ENCODE data around the gene ADM.
"Not testable (repeated sequence)": the region's sequence is repeated elsewhere in the genome, so short reads cannot be mapped to it uniquely, and the experiment has no call there.

ADM gene

DNA sequence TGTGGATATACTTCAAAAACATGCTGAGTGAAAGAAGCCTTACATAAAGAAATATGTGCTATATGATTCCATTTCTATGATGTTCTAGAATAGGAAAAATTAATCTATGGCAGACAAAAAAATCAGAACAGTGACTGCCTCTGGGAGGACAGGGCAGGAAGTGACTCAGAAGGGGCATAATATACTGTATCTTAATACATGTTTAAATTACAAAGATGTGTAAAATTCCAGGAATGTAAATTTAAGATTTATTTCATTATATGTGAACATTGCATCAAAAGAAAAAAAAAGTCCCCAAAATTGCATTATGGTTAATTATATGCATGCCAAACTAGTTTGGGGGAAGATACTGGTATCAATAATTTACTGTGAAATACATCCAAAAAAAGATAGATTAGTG lies 43.1 kb upstream of the ADM start:
- Histone ChIP-seq H3K79me2 (ENCODE audit: insufficient read depth, low read length) (no peaks in the 10 kb centered on the region), H3K9ac (ENCODE audit: low read length) (no peak overlapping the region), H3K4me2 (ENCODE audit: low read depth, low read length, poor library complexity, severe bottlenecking) (no peak overlapping the region), H3K4me3 (ENCODE audit: insufficient read depth, low read length, poor library complexity, severe bottlenecking) (no peak overlapping the region), H3K27ac (ENCODE audit: low read depth, low read length) (no peak overlapping the region), H3K27me3 (ENCODE audit: low read length) (no peaks in the 10 kb centered on the region), H2AFZ (ENCODE audit: low read depth, low read length, severe bottlenecking) (no peak overlapping the region), H3F3A (ENCODE audit: insufficient read depth) (no peaks in the 10 kb centered on the region), H3K36me3 (ENCODE audit: low read length) (no peaks in the 10 kb centered on the region), H4K20me1 (ENCODE audit: low read depth, low read length) (no peaks in the 10 kb centered on the region; the same call in 1 of the 2 replicates), H3K9me3 (ENCODE audit: insufficient read depth, low read length) (no peaks in the 10 kb centered on the region), H3K9me2 (replicated peaks; ENCODE audit: insufficient read depth, low read length) (no peaks in the 10 kb centered on the region)
- TF ChIP-seq, protein P1, sequence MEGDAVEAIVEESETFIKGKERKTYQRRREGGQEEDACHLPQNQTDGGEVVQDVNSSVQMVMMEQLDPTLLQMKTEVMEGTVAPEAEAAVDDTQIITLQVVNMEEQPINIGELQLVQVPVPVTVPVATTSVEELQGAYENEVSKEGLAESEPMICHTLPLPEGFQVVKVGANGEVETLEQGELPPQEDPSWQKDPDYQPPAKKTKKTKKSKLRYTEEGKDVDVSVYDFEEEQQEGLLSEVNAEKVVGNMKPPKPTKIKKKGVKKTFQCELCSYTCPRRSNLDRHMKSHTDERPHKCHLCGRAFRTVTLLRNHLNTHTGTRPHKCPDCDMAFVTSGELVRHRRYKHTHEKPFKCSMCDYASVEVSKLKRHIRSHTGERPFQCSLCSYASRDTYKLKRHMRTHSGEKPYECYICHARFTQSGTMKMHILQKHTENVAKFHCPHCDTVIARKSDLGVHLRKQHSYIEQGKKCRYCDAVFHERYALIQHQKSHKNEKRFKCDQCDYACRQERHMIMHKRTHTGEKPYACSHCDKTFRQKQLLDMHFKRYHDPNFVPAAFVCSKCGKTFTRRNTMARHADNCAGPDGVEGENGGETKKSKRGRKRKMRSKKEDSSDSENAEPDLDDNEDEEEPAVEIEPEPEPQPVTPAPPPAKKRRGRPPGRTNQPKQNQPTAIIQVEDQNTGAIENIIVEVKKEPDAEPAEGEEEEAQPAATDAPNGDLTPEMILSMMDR (IDR thresholded peaks at IDR 0.05; ENCODE audit: insufficient read depth, low read length, poor library complexity, severe bottlenecking): no peak
- TF ChIP-seq EZH2phosphoT487 (conservative IDR thresholded peaks at IDR 0.05; ENCODE audit: low read length): no peak

GRCh38 chr11:10263929-10264328 lies 40.9 kb upstream of the ADM start:
- TF ChIP-seq EZH2phosphoT487 (conservative IDR thresholded peaks at IDR 0.05; ENCODE audit: low read length): no peak
- TF ChIP-seq, protein P1 (IDR thresholded peaks at IDR 0.05; ENCODE audit: insufficient read depth, low read length, poor library complexity, severe bottlenecking): no peak
- H3K9ac ChIP-seq (ENCODE audit: low read length): no peak overlapping the region

GRCh38 chr11:10264716-10265115 lies 40.2 kb upstream of the ADM start:
- H3K9ac ChIP-seq (ENCODE audit: low read length); H3F3A ChIP-seq (ENCODE audit: insufficient read depth); H3K27me3 ChIP-seq (ENCODE audit: low read length); H4K20me1 ChIP-seq (ENCODE audit: low read depth, low read length); H3K4me3 ChIP-seq (ENCODE audit: insufficient read depth, low read length, poor library complexity, severe bottlenecking); H3K27ac ChIP-seq (ENCODE audit: low read depth, low read length); H3K9me2 ChIP-seq (replicated peaks; ENCODE audit: insufficient read depth, low read length); H2AFZ ChIP-seq (ENCODE audit: low read depth, low read length, severe bottlenecking); H3K79me2 ChIP-seq (ENCODE audit: insufficient read depth, low read length); H3K36me3 ChIP-seq (ENCODE audit: low read length); H3K9me3 ChIP-seq (ENCODE audit: insufficient read depth, low read length); H3K4me2 ChIP-seq (ENCODE audit: low read depth, low read length, poor library complexity, severe bottlenecking): not testable (repeated sequence)

More at GRCh38 chr11:10263929-10264328, 40.9 kb upstream of the ADM start:
- Histone ChIP-seq H3K27me3 (ENCODE audit: low read length) (no peaks in the 10 kb centered on the region), H3K4me2 (ENCODE audit: low read depth, low read length, poor library complexity, severe bottlenecking) (no peak overlapping the region), H3F3A (ENCODE audit: insufficient read depth) (no peaks in the 10 kb centered on the region), H2AFZ (ENCODE audit: low read depth, low read length, severe bottlenecking) (no peak overlapping the region), H4K20me1 (ENCODE audit: low read depth, low read length) (no peaks in the 10 kb centered on the region; the same call in 1 of the 2 replicates), H3K9me3 (ENCODE audit: insufficient read depth, low read length) (no peaks in the 10 kb centered on the region), H3K27ac (ENCODE audit: low read depth, low read length) (no peak overlapping the region), H3K9me2 (replicated peaks; ENCODE audit: insufficient read depth, low read length) (no peaks in the 10 kb centered on the region), H3K4me3 (ENCODE audit: insufficient read depth, low read length, poor library complexity, severe bottlenecking) (no peak overlapping the region), H3K79me2 (ENCODE audit: insufficient read depth, low read length) (no peaks in the 10 kb centered on the region), H3K36me3 (ENCODE audit: low read length) (no peaks in the 10 kb centered on the region)

- Histone ChIP-seq H3K27me3 (ENCODE audit: low read length) (no peaks in the 10 kb centered on the region), H3K4me2 (ENCODE audit: low read depth, low read length, poor library complexity, severe bottlenecking) (no peak overlapping the region), H3K9ac (ENCODE audit: low read length) (no peak overlapping the region), H3K27ac (ENCODE audit: low read depth, low read length) (no peak overlapping the region), H3F3A (ENCODE audit: insufficient read depth) (no peaks in the 10 kb centered on the region), H3K79me2 (ENCODE audit: insufficient read depth, low read length) (no peaks in the 10 kb centered on the region), H3K9me2 (replicated peaks; ENCODE audit: insufficient read depth, low read length) (no peaks in the 10 kb centered on the region), H2AFZ (ENCODE audit: low read depth, low read length, severe bottlenecking) (no peak overlapping the region), H4K20me1 (ENCODE audit: low read depth, low read length) (no peaks in the 10 kb centered on the region; the same call in 1 of the 2 replicates), H3K9me3 (ENCODE audit: insufficient read depth, low read length) (no peaks in the 10 kb centered on the region), H3K36me3 (ENCODE audit: low read length) (no peaks in the 10 kb centered on the region), H3K4me3 (ENCODE audit: insufficient read depth, low read length, poor library complexity, severe bottlenecking) (no peak overlapping the region)
- TF ChIP-seq, protein P1 (IDR thresholded peaks at IDR 0.05; ENCODE audit: insufficient read depth, low read length, poor library complexity, severe bottlenecking): no peak
- no peak for TF ChIP-seq EZH2phosphoT487 (conservative IDR thresholded peaks at IDR 0.05; ENCODE audit: low read length)
Observed at GRCh38 chr11:10265936-10266335, 38.9 kb upstream of the ADM start.

Data from SU-DHL-6 (cell line).